ENCODE results near the gene MRPS5.

- no peak for TF ChIP-seq CTCF (conservative IDR thresholded peaks at IDR 0.05; ENCODE audit: low read length)
- TF ChIP-seq EZH2phosphoT487 (IDR thresholded peaks at IDR 0.05; ENCODE audit: borderline replicate concordance, low read depth, low read length), result no peak
Measured at GRCh38 chr2:95077861-95078603, 43.6 kb downstream of the MRPS5 start.

Measured in OCI-LY7 (cell line).